Measurements from ENCODE around the gene CCNL2. TPM values are rescaled to one million over a fixed set of nuclear protein-coding genes. Genes with fewer than 3 reads are reported as not detected.

The CCNL2 gene
- total and polyA plus RNA-seq, 2 of the 13 experiments (the other 11 are each of a cell fraction or from before 2014, with no cell fraction given), result 105 to 340 TPM

GRCh38 chr1:1432951-1433803, 34.0 kb upstream of the CCNL2 start (continued):
- TF ChIP-seq ZBTB34 (CRISPR knock-in tag; IDR thresholded peaks at IDR 0.05) (peak; percentile 71), SPEN (CRISPR knock-in tag; IDR thresholded peaks at IDR 0.05; ENCODE audit: low read depth) (peak; percentile 69), ZNF616 (CRISPR knock-in tag; IDR thresholded peaks at IDR 0.05; ENCODE audit: low read depth) (peak; percentile 56; the same call in 1 of the 2 replicates), ZNF383 (CRISPR knock-in tag; IDR thresholded peaks at IDR 0.05; ENCODE audit: borderline replicate concordance) (no peak), IRF9 (CRISPR knock-in tag; IDR thresholded peaks at IDR 0.05; ENCODE audit: borderline replicate concordance) (peak; percentile 18; the same call in 1 of the 2 replicates), MLLT10 (CRISPR knock-in tag; IDR thresholded peaks at IDR 0.05) (no peak), ZC3H13 (CRISPR knock-in tag; IDR thresholded peaks at IDR 0.05) (peak; percentile 3; the same call in 1 of the 2 replicates), JUN (CRISPR knock-in tag; IDR thresholded peaks at IDR 0.05) (no peak), DNMT1 (CRISPR knock-in tag; IDR thresholded peaks at IDR 0.05) (no peak; the same call in 1 of the 2 replicates), ZNF547 (CRISPR knock-in tag; IDR thresholded peaks at IDR 0.05) (peak; percentile 59; the same call in 1 of the 2 replicates), ZNF138 (CRISPR knock-in tag; IDR thresholded peaks at IDR 0.05; ENCODE audit: low read depth) (no peak), PAWR (CRISPR knock-in tag; IDR thresholded peaks at IDR 0.05; ENCODE audit: borderline replicate concordance) (0 out of 2 replicates have a peak, but pooled peaks have one; percentile 64), ZNF276 (CRISPR knock-in tag; IDR thresholded peaks at IDR 0.05; ENCODE audit: low read depth) (no peak; the same call in 1 of the 2 replicates), ZNF781 (CRISPR knock-in tag; IDR thresholded peaks at IDR 0.05; ENCODE audit: borderline replicate concordance, not compliant biosample characterization) (no peak), ZNF678 (CRISPR knock-in tag; IDR thresholded peaks at IDR 0.05) (0 out of 2 replicates have a peak, but pooled peaks have one; percentile 61), ZNF800 (CRISPR knock-in tag; IDR thresholded peaks at IDR 0.05) (no peak), ZNF44 (CRISPR knock-in tag; IDR thresholded peaks at IDR 0.05) (0 out of 2 replicates have a peak, but pooled peaks have one; percentile 69), ZNF496 (CRISPR knock-in tag; IDR thresholded peaks at IDR 0.05; ENCODE audit: insufficient replicate concordance) (no peak)
